HL-60 (cell line): ENCODE data around the gene YY1.
A peak's percentile ranks its signal among the peaks of the same experiment; 100 is the strongest.
"Not testable (repeated sequence)": the region's sequence is repeated elsewhere in the genome, so short reads cannot be mapped to it uniquely, and the experiment has no call there.

Source experiments
- DNase-seq, 2 experiments: peaks; one replicate each; pipeline ENCODE4 v3.0.0-alpha.2; 2010 to 2020; ENCODE audit warnings: low read depth in 1 of 2, low spot score in 1 of 2
- H3K27ac ChIP-seq: fragments of 250-450 bp; sonication (Bioruptor Pico); replicated peaks from 2 replicates; pipeline ENCODE4 v1.5.1; 2020; ENCODE audit warnings: mild to moderate bottlenecking, moderate library complexity
- H3K27me3 ChIP-seq: fragments of 250-450 bp; sonication (Bioruptor Pico); 2 replicates; pipeline ENCODE4 v1.5.1; 2021; ENCODE audit warnings: mild to moderate bottlenecking, moderate library complexity; ENCODE audit not compliant: insufficient read depth, poor library complexity, severe bottlenecking
- H3K4me3 ChIP-seq: replicated peaks from 2 replicates; pipeline ENCODE4 v1.5.1; 2011; ENCODE audit warnings: mild to moderate bottlenecking, control low read depth, low read length; ENCODE audit not compliant: insufficient read depth
- CTCF ChIP-seq: IDR thresholded peaks from one replicate; pipeline ENCODE4 v1.5.1; 2011; ENCODE audit warnings: low read length, control low read depth, inconsistent platforms; ENCODE audit not compliant: insufficient read depth
- GABPA ChIP-seq: IDR thresholded peaks from 2 replicates; pipeline ENCODE4 v1.6.1; 2012; ENCODE audit warnings: low read depth
- POLR2AphosphoS5 ChIP-seq: IDR thresholded peaks from 2 replicates; pipeline ENCODE4 v1.6.1; 2012; ENCODE audit warnings: low read depth
- REST ChIP-seq: IDR thresholded peaks from 2 replicates; pipeline ENCODE4 v1.6.1; 2012; ENCODE audit warnings: low read depth; ENCODE audit not compliant: insufficient replicate concordance
- SPI1 ChIP-seq: IDR thresholded peaks from 2 replicates; pipeline ENCODE4 v1.6.1; 2012; ENCODE audit warnings: low read depth, mild to moderate bottlenecking, borderline replicate concordance

Gene YY1

GRCh38 chr14:100234511-100234910 is 4.4 kb upstream of the YY1 start:
- H3K27ac ChIP-seq: no peak overlapping the region
- TF ChIP-seq CTCF: no peak
- TF ChIP-seq SPI1: no peak
- TF ChIP-seq REST: no peak
- no peak for TF ChIP-seq POLR2AphosphoS5
- no peak for TF ChIP-seq GABPA
- no peak overlapping the region for H3K4me3 ChIP-seq
- no peak for DNase-seq
- no peaks in the 10 kb centered on the region for H3K27me3 ChIP-seq

- H3K4me3 ChIP-seq, DNase-seq, H3K27me3 ChIP-seq, H3K27ac ChIP-seq: not testable (repeated sequence)
These were observed 2.6 kb upstream of the YY1 start for GRCh38 chr14:100236271-100236818.

GRCh38 chr14:100236881-100237280 is 2.1 kb upstream of the YY1 start:
- H3K4me3 ChIP-seq: peak overlapping the region; percentile 67
- no peaks in the 10 kb centered on the region for H3K27me3 ChIP-seq
- no peak for TF ChIP-seq REST
- peak overlapping the region; percentile 82 for H3K27ac ChIP-seq
- no peak for DNase-seq

GRCh38 chr14:100237735-100238418 is 1.1 kb upstream of the YY1 start:
- Histone ChIP-seq H3K4me3 (peak overlapping the region; percentile 67), H3K27ac (peak overlapping the region; percentile 82), H3K27me3 (no peaks in the 10 kb centered on the region)
- DNase-seq: peak in 1 of 2 experiments; percentile 73
- TF ChIP-seq GABPA (peak; percentile 91), REST (peak; percentile 26), CTCF (no peak), POLR2AphosphoS5 (no peak), SPI1 (no peak)
